Colon (tissue), 2 donors: ENCODE measurements around the gene TMEM200A.

ENCODE experiments used
- FAIRE-seq: peaks from 2 replicates; lab custom pipeline; 2012; peaks lifted over from hg19 to GRCh38; lab: Jason Lieb, UNC
- donor health status: control.
- donor health status: control.

TMEM200A gene

GRCh38 chr6:130425537-130425936 lies 59.7 kb downstream of the TMEM200A start:
- FAIRE-seq: no peak

- no peak for FAIRE-seq
Observed at GRCh38 chr6:130426066-130426721, 60.4 kb downstream of the TMEM200A start.

- FAIRE-seq: no peak
Observed at GRCh38 chr6:130431346-130431852, 65.6 kb downstream of the TMEM200A start.

- no peak for FAIRE-seq
Observed at GRCh38 chr6:130432838-130433237, 67.0 kb downstream of the TMEM200A start.

- no peak for FAIRE-seq
Observed at GRCh38 chr6:130434174-130434873, 68.5 kb downstream of the TMEM200A start.

GRCh38 chr6:130435181-130435580 lies 69.4 kb downstream of the TMEM200A start:
- no peak for FAIRE-seq

- FAIRE-seq: no peak
Observed at GRCh38 chr6:130437961-130438360, 72.1 kb downstream of the TMEM200A start.

GRCh38 chr6:130447374-130447773 lies 81.6 kb downstream of the TMEM200A start:
- no peak for FAIRE-seq

- FAIRE-seq: no peak
Observed at GRCh38 chr6:130452336-130452735, 86.5 kb downstream of the TMEM200A start.

GRCh38 chr6:130453230-130453629 lies 87.4 kb downstream of the TMEM200A start:
- FAIRE-seq: no peak

GRCh38 chr6:130457605-130458004 lies 91.8 kb downstream of the TMEM200A start:
- no peak for FAIRE-seq

- no peak for FAIRE-seq
Observed at GRCh38 chr6:130459316-130459715, 93.5 kb downstream of the TMEM200A start.

- no peak for FAIRE-seq
Observed at GRCh38 chr6:130460934-130461333, 95.1 kb downstream of the TMEM200A start.

- no peak for FAIRE-seq
Observed at GRCh38 chr6:130466052-130466747, 100.4 kb downstream of the TMEM200A start.

- no peak for FAIRE-seq
Observed at GRCh38 chr6:130466748-130467061, 100.9 kb downstream of the TMEM200A start.

GRCh38 chr6:130467146-130468050 lies 101.6 kb downstream of the TMEM200A start:
- no peak for FAIRE-seq

GRCh38 chr6:130470766-130471165 lies 104.9 kb downstream of the TMEM200A start:
- no peak for FAIRE-seq

GRCh38 chr6:130473886-130474285 lies 108.1 kb downstream of the TMEM200A start:
- no peak for FAIRE-seq

- no peak for FAIRE-seq
Observed at GRCh38 chr6:130482645-130483390, 117.0 kb downstream of the TMEM200A start.

- no peak for FAIRE-seq
Observed at GRCh38 chr6:130485870-130486269, 120.1 kb downstream of the TMEM200A start.

GRCh38 chr6:130486417-130486816 lies 120.6 kb downstream of the TMEM200A start:
- FAIRE-seq: no peak
